Epithelial cell of proximal tubule (primary cell): Measurements from ENCODE around the gene CCDC97. TPM values are rescaled to one million over a fixed set of nuclear protein-coding genes. Genes with fewer than 3 reads are reported as not detected.
"Not testable (repeated sequence)": the region's sequence is repeated elsewhere in the genome, so short reads cannot be mapped to it uniquely, and the experiment has no call there.

Experiments
- DNase-seq: peaks from one replicate; pipeline ENCODE4 v3.0.0-alpha.2; 2011; ENCODE audit warnings: low read depth
- H3K4me3 ChIP-seq: 2 replicates; pipeline ENCODE4 v1.5.1; 2011; ENCODE audit warnings: low read depth, mild to moderate bottlenecking, low read length
- total RNA-seq: library from RNA; depleted of rRNA; stranded (reverse); fragments of >200 nt; gene quantifications from 2 replicates; pipeline ENCODE4 v1.2.3, GENCODE V29; 2015
- TF ChIP-seq, protein P1 (sequence below): conservative IDR thresholded peaks from 2 replicates; pipeline ENCODE4 v1.5.1; 2012; ENCODE audit warnings: low read depth, mild to moderate bottlenecking, low read length

The CCDC97 gene
- total RNA-seq, 1 donor from 2014 or later = 11.6 TPM

DNA sequence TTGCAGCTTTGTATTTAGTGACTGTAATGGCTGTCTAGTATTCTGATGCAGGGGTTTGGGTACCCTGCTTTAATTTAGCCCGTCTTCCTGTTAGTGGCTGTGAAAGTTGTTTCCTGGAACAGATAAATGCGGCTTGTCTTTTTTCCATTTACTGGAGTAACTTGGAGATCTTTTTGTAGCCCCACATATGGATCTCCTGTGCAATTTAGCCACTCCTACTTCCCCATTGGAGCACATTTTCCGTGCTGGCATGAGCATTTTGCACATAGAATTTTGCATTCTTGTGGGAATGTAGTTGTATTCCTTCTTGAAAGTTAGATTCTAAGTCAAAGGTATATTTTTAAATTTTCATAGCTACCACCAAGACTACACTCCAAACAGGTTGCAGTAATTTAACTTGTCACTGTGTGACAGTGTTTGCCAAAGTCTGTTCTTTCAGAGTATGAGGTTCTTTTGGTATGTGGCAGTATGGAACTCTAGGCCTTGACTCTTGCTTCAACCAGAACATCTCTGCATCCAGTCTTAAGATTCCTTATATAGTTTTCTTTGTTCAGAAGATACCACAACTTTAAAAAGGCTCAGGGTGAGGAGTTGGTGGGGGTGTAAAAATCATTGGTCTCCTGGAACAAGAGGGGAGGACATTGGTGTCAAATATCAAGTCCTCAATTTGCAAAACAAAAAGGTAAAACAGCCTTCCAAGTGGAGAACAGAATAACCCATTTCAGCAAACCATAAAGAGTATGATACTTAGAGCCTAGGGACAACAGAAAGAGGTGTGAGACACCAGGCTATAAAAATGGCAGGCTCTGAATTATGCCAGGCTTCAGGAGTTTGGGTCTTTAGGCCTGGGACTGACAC, 21.1 kb upstream of the CCDC97 start:
- TF ChIP-seq, protein P1, sequence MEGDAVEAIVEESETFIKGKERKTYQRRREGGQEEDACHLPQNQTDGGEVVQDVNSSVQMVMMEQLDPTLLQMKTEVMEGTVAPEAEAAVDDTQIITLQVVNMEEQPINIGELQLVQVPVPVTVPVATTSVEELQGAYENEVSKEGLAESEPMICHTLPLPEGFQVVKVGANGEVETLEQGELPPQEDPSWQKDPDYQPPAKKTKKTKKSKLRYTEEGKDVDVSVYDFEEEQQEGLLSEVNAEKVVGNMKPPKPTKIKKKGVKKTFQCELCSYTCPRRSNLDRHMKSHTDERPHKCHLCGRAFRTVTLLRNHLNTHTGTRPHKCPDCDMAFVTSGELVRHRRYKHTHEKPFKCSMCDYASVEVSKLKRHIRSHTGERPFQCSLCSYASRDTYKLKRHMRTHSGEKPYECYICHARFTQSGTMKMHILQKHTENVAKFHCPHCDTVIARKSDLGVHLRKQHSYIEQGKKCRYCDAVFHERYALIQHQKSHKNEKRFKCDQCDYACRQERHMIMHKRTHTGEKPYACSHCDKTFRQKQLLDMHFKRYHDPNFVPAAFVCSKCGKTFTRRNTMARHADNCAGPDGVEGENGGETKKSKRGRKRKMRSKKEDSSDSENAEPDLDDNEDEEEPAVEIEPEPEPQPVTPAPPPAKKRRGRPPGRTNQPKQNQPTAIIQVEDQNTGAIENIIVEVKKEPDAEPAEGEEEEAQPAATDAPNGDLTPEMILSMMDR = no peak
- no peak overlapping the region for H3K4me3 ChIP-seq
- no peak for DNase-seq

DNA sequence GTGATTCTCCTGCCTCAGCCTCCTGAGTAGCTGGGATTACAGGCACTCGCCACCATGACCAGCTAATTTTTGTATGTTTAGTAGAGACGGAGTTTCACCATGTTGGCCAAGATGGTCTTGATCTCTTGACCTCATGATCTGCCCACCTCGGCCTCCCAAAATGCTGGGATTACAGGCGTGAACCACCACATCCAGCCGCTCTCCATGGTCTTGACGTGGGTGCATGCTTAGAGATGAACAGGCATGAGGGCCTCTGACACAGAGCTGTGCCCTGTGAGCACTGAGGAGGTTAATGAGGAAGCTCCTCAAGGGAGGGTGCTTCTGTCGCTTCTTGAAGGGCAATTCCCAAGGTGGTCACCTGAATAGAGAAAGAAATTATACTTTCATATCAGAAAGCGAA, 20.2 kb upstream of the CCDC97 start:
- not testable (repeated sequence) for DNase-seq, H3K4me3 ChIP-seq

DNA sequence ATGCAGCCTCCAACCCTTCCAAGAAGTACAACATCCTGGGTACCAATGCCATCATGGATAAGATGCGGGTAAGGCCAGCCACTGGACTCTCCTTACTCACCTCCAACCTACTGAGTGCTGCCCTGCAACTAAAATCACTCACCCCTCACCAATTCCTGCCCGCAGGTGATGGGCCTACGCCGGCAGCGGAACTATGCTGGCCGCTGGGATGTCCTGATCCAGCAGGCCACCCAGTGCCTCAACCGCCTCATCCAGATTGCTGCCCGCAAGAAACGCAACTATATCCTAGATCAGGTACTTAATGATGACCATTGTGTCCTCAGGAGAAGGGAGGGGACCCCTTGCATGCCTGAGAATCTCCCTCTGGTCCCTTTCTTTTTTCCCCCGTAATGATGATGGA, 15.6 kb upstream of the CCDC97 start:
- TF ChIP-seq, protein P1 = no peak
- no peak overlapping the region for H3K4me3 ChIP-seq
- DNase-seq = no peak

DNA sequence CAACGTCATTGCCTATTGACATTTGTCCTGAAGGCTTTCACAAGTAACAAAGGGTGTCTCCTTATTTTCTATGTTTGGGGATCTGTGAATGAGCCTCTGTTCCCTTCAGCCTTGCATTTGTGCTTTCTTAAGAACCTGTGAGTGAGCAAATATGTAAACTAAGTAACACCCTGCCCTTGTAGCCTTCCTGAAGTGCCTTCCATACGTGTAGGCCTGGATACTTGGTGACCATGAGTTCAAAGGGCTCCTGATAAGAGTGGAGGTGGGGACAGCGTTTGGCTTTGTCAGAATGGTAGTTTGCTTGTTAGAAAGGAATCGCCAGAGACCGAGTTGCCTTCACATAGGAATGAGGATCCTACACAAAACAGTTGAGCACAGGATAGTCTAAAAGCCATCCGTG, 14.5 kb upstream of the CCDC97 start:
- DNase-seq = no peak

DNA sequence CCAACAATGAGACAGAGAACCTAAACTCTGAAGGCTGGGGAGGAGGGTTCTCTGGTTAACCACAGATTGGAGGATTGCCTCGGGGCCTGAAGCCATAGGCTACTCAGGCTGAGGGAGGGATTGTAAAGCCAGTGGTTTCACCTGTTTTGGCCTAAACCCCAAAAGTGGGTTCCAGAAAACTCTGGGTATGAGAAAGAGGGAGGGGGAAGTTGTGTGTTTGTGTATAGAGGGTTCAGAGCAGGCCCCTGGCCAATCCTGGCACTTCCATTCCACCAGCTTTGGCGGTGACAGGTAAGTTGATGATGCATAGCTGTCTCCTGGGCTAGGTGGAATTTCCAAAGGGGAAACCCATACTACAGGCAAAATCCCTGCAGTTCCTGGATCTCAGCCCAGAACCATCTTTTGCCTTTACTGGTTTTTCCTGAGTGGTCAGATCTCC, 13.5 kb upstream of the CCDC97 start:
- TF ChIP-seq, protein P1 = no peak
- DNase-seq = no peak
- H3K4me3 ChIP-seq = no peak overlapping the region

More for the DNA sequence above, 14.5 kb upstream of the CCDC97 start:
- H3K4me3 ChIP-seq = no peak overlapping the region
- TF ChIP-seq, protein P1 = no peak

DNA sequence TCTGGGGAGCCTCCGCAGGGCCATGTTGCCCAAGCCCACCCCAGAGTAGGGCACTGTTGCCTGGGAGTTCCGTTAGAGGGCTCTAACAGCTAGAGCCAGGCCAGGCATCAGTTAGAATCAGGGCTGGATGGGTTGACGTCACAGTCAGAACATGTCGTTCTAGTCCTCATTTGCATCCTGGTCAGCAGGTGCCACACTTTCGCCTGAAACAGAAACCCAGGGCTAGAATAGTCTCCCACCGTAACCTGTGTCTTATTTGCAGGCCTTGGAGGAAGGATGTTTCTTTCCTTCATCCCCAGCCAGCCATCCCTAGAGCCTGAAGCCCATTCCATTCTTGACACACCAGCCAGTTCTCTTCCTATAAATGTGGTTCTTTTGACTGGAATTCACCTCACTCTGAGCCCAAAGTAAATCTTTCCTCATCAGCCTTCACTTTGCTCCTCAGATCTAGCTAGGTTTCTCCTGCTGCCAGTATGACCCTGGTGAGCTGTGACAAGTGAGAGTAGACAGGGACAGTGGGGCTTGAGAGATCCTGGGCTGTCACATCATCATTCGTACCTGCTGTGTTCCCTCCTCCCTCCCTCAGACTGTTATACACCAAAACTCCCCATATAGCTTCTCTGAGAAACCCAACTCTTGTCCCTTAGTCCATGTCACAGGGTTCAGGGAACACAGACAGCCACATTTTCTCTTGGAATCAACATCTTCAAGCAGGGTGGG, 12.2 kb upstream of the CCDC97 start:
- no peak for DNase-seq
- TF ChIP-seq, protein P1 = no peak
- H3K4me3 ChIP-seq = no peak overlapping the region

DNA sequence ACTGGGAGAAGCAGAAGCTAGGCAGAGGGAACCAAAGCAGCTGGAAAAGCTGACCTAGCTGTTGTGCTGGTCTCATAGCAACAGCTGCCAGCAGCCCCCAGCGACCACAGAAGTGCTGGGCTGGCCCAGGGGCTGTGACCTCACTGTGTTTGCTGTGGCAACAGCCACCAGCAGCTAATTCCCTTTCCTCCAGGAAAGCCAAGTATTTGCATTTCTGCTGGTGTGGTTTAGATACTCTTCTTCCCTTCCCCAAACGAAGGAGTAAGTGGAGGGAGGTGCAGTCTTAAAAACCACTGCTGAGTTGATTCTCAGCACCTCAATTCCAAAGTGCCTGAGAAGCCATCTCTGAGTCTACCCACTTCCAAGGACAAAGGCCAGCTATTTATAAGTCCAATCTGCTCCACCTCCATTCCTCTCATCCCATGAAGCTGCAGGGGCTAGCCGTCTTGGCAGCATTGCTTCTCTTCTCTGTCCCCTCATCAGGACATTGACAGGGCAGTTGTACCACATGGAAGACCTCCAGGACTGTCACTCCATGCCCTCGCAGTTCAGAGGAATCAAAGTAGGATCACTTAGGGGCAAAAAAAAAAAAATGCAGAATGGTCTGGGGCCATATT, 11.5 kb upstream of the CCDC97 start:
- no peak overlapping the region for H3K4me3 ChIP-seq
- DNase-seq = no peak
- TF ChIP-seq, protein P1 = no peak
